Measurements from ENCODE around the gene C19orf12. TPM values are rescaled to one million over a fixed set of nuclear protein-coding genes. Genes with fewer than 3 reads are reported as not detected.

Gene C19orf12
- total and polyA plus RNA-seq, 2 of the 13 experiments (the other 11 are each of a cell fraction or from before 2014, with no cell fraction given), result 17.7 to 34.4 TPM

DNA sequence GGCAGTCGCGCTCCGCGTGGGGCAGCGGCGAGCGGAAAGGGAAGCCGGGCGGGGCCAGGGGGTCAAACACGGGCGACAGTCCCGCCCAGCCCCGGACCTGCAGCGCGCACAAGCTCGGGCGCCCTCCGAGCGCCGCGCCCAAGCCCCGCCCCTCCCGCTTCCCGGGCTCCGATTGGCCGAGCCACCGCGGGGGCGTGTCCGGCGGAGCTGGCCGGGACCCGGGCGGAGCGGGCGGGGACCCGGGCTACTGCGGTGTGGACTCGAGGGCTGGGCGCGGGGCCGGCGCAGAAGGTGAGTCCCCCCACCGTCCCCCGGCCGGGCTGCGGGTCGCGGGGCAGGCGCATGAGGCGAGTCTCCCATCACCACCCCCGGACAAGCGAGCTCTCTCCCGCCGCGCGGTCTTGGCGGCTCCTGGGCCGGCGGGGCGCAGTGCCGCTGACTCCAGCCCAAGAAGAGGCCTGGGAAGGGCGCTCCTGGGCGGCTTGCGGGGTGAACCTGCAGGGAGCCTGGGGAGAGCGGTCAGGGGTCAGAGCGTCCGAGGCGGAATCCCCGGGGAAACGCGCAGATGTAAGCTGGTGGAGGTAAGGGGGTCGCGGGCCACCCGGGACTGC lies 49.7 kb downstream of the C19orf12 start, which contains the start of gene PLEKHF1 (continued):
- TF ChIP-seq JARID2 (CRISPR knock-in tag; IDR thresholded peaks at IDR 0.05; ENCODE audit: insufficient replicate concordance) (no peak), ZNF766 (CRISPR knock-in tag; IDR thresholded peaks at IDR 0.05; ENCODE audit: borderline replicate concordance) (no peak), HMG20B (CRISPR knock-in tag; conservative IDR thresholded peaks at IDR 0.05) (0 out of 2 replicates have a peak, but pooled peaks have one; percentile 5), ZNF563 (CRISPR knock-in tag; IDR thresholded peaks at IDR 0.05) (0 out of 2 replicates have a peak, but pooled peaks have one; percentile 56), ZKSCAN8 (CRISPR knock-in tag; IDR thresholded peaks at IDR 0.05; ENCODE audit: borderline replicate concordance) (no peak), ZC3H13 (CRISPR knock-in tag; IDR thresholded peaks at IDR 0.05) (no peak), MBD4 (IDR thresholded peaks at IDR 0.05; ENCODE audit: borderline replicate concordance, low read length) (no peak), HNRNPUL1 (IDR thresholded peaks at IDR 0.05; ENCODE audit: low read depth, low read length) (no peak), PAWR (CRISPR knock-in tag; IDR thresholded peaks at IDR 0.05; ENCODE audit: borderline replicate concordance) (no peak), RBM39 (IDR thresholded peaks at IDR 0.05; ENCODE audit: low read depth, low read length, poor library complexity, severe bottlenecking) (peak; percentile 31), TBP (CRISPR knock-in tag; IDR thresholded peaks at IDR 0.05) (no peak), CBX5 (CRISPR knock-in tag; IDR thresholded peaks at IDR 0.05; ENCODE audit: borderline replicate concordance) (no peak), HOXA5 (CRISPR knock-in tag; IDR thresholded peaks at IDR 0.05) (no peak), SMAD9 (CRISPR knock-in tag; IDR thresholded peaks at IDR 0.05) (no peak), ZNF431 (CRISPR knock-in tag; IDR thresholded peaks at IDR 0.05; ENCODE audit: borderline replicate concordance, low read depth) (0 out of 2 replicates have a peak, but pooled peaks have one; percentile 55), ARHGAP35 (CRISPR knock-in tag; IDR thresholded peaks at IDR 0.05; ENCODE audit: borderline replicate concordance) (no peak), NR2F1 (CRISPR knock-in tag; IDR thresholded peaks at IDR 0.05) (no peak), ZNF10 (CRISPR knock-in tag; IDR thresholded peaks at IDR 0.05; ENCODE audit: borderline replicate concordance, low read depth) (no peak), ARNTL (CRISPR knock-in tag; IDR thresholded peaks at IDR 0.05) (no peak), ZNF367 (CRISPR knock-in tag; IDR thresholded peaks at IDR 0.05; ENCODE audit: borderline replicate concordance) (no peak), ZNF263 (CRISPR knock-in tag; IDR thresholded peaks at IDR 0.05) (no peak), ZNF749 (CRISPR knock-in tag; IDR thresholded peaks at IDR 0.05; ENCODE audit: borderline replicate concordance) (no peak)
- TF ChIP-seq, protein P1, sequence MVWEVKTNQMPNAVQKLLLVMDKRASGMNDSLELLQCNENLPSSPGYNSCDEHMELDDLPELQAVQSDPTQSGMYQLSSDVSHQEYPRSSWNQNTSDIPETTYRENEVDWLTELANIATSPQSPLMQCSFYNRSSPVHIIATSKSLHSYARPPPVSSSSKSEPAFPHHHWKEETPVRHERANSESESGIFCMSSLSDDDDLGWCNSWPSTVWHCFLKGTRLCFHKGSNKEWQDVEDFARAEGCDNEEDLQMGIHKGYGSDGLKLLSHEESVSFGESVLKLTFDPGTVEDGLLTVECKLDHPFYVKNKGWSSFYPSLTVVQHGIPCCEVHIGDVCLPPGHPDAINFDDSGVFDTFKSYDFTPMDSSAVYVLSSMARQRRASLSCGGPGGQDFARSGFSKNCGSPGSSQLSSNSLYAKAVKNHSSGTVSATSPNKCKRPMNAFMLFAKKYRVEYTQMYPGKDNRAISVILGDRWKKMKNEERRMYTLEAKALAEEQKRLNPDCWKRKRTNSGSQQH (CRISPR knock-in tag; IDR thresholded peaks at IDR 0.05; ENCODE audit: low read depth), result no peak
- TF ChIP-seq, protein P2, sequence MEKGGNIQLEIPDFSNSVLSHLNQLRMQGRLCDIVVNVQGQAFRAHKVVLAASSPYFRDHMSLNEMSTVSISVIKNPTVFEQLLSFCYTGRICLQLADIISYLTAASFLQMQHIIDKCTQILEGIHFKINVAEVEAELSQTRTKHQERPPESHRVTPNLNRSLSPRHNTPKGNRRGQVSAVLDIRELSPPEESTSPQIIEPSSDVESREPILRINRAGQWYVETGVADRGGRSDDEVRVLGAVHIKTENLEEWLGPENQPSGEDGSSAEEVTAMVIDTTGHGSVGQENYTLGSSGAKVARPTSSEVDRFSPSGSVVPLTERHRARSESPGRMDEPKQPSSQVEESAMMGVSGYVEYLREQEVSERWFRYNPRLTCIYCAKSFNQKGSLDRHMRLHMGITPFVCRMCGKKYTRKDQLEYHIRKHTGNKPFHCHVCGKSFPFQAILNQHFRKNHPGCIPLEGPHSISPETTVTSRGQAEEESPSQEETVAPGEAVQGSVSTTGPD (CRISPR knock-in tag; IDR thresholded peaks at IDR 0.05), result no peak
- TF ChIP-seq, protein P3, sequence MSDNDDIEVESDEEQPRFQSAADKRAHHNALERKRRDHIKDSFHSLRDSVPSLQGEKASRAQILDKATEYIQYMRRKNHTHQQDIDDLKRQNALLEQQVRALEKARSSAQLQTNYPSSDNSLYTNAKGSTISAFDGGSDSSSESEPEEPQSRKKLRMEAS (IDR thresholded peaks at IDR 0.05), result peak; percentile 64
- TF ChIP-seq, protein P4, sequence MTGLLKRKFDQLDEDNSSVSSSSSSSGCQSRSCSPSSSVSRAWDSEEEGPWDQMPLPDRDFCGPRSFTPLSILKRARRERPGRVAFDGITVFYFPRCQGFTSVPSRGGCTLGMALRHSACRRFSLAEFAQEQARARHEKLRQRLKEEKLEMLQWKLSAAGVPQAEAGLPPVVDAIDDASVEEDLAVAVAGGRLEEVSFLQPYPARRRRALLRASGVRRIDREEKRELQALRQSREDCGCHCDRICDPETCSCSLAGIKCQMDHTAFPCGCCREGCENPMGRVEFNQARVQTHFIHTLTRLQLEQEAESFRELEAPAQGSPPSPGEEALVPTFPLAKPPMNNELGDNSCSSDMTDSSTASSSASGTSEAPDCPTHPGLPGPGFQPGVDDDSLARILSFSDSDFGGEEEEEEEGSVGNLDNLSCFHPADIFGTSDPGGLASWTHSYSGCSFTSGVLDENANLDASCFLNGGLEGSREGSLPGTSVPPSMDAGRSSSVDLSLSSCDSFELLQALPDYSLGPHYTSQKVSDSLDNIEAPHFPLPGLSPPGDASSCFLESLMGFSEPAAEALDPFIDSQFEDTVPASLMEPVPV (CRISPR knock-in tag; IDR thresholded peaks at IDR 0.05), result no peak; the same call in 1 of the 2 replicates
